GM18519 (cell line): Measurements from ENCODE around the gene DEFB128.

Source experiments
- ATAC-seq: cut with Tn5 transposase; IDR thresholded peaks from one replicate; pipeline ENCODE4 v1.9.1; 2021; ENCODE audit warnings: mild to moderate bottlenecking, moderate library complexity; ENCODE audit not compliant: unreplicated experiment, low FRiP score

DEFB128 gene

GRCh38 chr20:164618-165017, 24.9 kb downstream of the DEFB128 start:
- no peak for ATAC-seq

- ATAC-seq = no peak
Measured at GRCh38 chr20:157154-157553, 32.4 kb downstream of the DEFB128 start, which contains the start of gene DEFB127. Gene DEFB127 (plus strand): TSS chr20:157454. CDS start chr20:157545, 91 bp downstream.

DNA sequence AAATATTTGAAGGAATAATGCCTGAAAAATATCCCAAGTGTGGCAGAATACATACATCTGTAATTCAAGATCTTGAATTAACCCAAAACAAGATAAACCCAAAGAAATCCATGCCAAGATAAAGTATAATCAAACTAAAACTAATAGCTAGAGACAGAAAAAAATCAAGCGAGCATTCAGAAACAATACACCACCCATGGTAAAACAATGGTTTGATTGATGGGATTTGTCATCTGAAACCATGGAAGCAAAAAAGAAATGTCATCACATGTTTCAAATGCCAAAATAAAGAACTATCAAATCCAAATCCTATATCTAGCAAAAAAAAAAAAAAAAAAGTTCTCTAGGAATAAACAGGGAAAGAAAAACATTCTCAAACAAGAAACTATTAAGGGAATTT, 37.4 kb downstream of the DEFB128 start:
- no peak for ATAC-seq

DNA sequence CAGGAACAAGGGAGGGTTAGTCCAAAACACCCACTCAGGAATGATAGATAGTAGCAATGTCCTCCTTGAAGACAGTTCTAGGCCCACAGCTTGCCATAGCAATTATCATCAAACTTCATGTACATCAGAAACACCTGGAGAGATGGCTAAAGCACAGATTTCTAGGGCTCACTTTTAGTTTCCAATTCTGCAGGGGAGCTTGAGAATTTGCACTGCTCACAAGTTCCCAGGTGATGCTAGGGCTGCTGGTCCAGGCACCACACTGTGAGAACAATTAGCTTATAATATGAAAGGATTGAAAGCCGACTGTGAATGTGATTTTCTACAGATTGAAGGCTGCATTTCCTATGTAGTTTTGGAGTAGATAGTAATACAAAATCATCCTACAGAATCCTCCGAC, 43.6 kb downstream of the DEFB128 start:
- ATAC-seq = no peak

DNA sequence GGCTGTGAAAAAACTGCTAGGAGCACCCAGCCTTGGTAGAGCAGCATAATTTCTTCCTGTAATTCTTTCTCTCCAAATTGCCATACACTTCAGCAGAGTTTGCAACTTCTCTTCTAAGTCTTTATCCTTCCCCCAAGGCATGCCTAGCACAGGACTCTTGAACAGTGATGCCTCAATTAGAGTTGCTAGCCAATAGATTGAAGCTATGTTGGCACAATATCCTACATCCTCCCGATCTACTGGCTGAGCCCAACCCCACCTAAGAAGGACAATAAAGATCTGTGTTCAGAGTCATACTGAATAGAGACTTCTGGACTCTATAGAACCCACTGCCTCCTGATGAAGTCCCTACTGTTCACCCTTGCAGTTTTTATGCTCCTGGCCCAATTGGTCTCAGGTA, 47.2 kb downstream of the DEFB128 start, which contains the start of gene DEFB126:
TSS of gene DEFB126 (plus strand) at position 301 of the 400 bp plus-strand sequence. CDS start at position 340, 39 bp downstream.
- no peak for ATAC-seq
